Measurements from ENCODE around the gene SIVA1.

DNA sequence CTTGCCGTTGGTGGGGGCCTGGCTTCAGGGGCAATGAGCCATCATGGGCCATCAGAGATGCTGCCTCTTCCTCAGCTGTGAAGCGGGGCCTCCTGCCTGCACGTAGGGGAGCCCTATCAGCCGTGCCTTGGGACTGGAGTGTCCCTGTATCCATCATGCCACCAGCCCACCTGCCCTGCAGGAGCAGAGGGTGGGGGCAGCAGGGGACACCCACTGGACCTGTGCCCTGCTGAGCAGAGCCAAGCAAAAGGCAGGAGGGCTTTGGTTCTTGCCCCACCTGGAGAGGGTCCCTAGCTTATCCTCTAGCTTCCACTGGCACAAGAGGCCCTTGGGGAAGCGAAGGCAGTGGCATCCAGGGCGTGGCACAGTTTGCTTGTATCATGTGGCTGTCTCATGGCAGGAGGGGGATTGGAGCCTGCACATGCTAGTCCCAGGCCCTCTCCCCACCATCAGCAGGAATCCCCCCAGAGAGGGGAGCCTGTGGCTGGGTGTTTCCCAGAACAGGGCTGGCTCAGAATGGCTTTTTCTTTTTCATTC is 18.8 kb upstream of the SIVA1 start:
- no peak for TF ChIP-seq POLR2A (IDR thresholded peaks at IDR 0.05)
- TF ChIP-seq, protein P1, sequence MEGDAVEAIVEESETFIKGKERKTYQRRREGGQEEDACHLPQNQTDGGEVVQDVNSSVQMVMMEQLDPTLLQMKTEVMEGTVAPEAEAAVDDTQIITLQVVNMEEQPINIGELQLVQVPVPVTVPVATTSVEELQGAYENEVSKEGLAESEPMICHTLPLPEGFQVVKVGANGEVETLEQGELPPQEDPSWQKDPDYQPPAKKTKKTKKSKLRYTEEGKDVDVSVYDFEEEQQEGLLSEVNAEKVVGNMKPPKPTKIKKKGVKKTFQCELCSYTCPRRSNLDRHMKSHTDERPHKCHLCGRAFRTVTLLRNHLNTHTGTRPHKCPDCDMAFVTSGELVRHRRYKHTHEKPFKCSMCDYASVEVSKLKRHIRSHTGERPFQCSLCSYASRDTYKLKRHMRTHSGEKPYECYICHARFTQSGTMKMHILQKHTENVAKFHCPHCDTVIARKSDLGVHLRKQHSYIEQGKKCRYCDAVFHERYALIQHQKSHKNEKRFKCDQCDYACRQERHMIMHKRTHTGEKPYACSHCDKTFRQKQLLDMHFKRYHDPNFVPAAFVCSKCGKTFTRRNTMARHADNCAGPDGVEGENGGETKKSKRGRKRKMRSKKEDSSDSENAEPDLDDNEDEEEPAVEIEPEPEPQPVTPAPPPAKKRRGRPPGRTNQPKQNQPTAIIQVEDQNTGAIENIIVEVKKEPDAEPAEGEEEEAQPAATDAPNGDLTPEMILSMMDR (IDR thresholded peaks at IDR 0.05 in 4 of 5, conservative IDR thresholded peaks at IDR 0.05 in 1 of 5), result no peak
